WTC11 (cell line): ENCODE data around the gene SH3PXD2A. TPM values are rescaled to one million over a fixed set of nuclear protein-coding genes. Genes with fewer than 3 reads are reported as not detected.

Experiments
- ATAC-seq: fragments of 200-7000 bp; cut with Tn5 transposase; 2 replicates; pipeline ENCODE4 v1.10.0; 2021; ENCODE audit warnings: mild to moderate bottlenecking, moderate library complexity
- CTCF ChIA-PET: fragments of 300-600 bp; sonication (Branson Sonifier 250); formaldehyde crosslinking; loops from one replicate; lab custom pipeline; 2021; ENCODE audit warnings: antibody characterized with exemption; lab: Charles Lee
- POLR2A ChIA-PET: fragments of 350-600 bp; sonication (Branson Sonifier 250); formaldehyde crosslinking; loops from one replicate; lab custom pipeline; 2021; ENCODE audit warnings: antibody characterized with exemption; lab: Charles Lee
- DNase-seq: peaks from one replicate; pipeline ENCODE4 v3.0.0; 2021; ENCODE audit warnings: low spot score
- H3K27ac Mint-ChIP-seq: 2 replicates; pipeline ENCODE4 v1.8.0; 2021; ENCODE audit warnings: mixed read lengths
- H3K27me3 Mint-ChIP-seq: 2 replicates; pipeline ENCODE4 v1.8.0; 2021; ENCODE audit warnings: low read depth, mild to moderate bottlenecking, moderate library complexity, mixed read lengths
- H3K36me3 Mint-ChIP-seq: 2 replicates; pipeline ENCODE4 v1.8.0; 2021; ENCODE audit warnings: mixed read lengths
- H3K4me1 Mint-ChIP-seq: 2 replicates; pipeline ENCODE4 v1.8.0; 2022; ENCODE audit warnings: mixed read lengths
- H3K4me3 Mint-ChIP-seq: 2 replicates; pipeline ENCODE4 v1.8.0; 2021; ENCODE audit warnings: mild to moderate bottlenecking, moderate library complexity, mixed read lengths
- H3K9me3 Mint-ChIP-seq: 2 replicates; pipeline ENCODE4 v1.8.0; 2021; ENCODE audit warnings: mixed read lengths
- CREM ChIP-seq: sonication (generic); formaldehyde crosslinking; IDR thresholded peaks from 2 replicates; pipeline ENCODE4 v1.8.1; 2022; ENCODE audit warnings: mild to moderate bottlenecking, missing genetic modification reagents, moderate library complexity
- EMX1 ChIP-seq: fragments of 250-450 bp; sonication (Bioruptor Pico); IDR thresholded peaks from 2 replicates; pipeline ENCODE4 v1.8.0; 2021; ENCODE audit warnings: mild to moderate bottlenecking
- PRRX2 ChIP-seq: fragments of 250-450 bp; sonication (Bioruptor Pico); IDR thresholded peaks from 2 replicates; pipeline ENCODE4 v1.8.0; 2021; ENCODE audit warnings: mild to moderate bottlenecking
- RORB ChIP-seq: fragments of 250-450 bp; sonication (Bioruptor Pico); IDR thresholded peaks from 2 replicates; pipeline ENCODE4 v1.9.0; 2021; ENCODE audit warnings: mild to moderate bottlenecking
- SMAD4 ChIP-seq: sonication (generic); formaldehyde crosslinking; IDR thresholded peaks from 2 replicates; pipeline ENCODE4 v1.8.0; 2022; ENCODE audit warnings: mild to moderate bottlenecking, missing genetic modification reagents
- TEAD1 ChIP-seq: sonication (generic); formaldehyde crosslinking; IDR thresholded peaks from 2 replicates; pipeline ENCODE4 v1.8.0; 2022; ENCODE audit warnings: mild to moderate bottlenecking, missing genetic modification reagents
- TEAD4 ChIP-seq: sonication (generic); formaldehyde crosslinking; IDR thresholded peaks from 2 replicates; pipeline ENCODE4 v1.8.0; 2022; ENCODE audit warnings: mild to moderate bottlenecking, missing genetic modification reagents
- ZNF138 ChIP-seq: sonication (generic); formaldehyde crosslinking; conservative IDR thresholded peaks from 2 replicates; pipeline ENCODE4 v1.8.1; 2022; ENCODE audit warnings: mild to moderate bottlenecking, moderate library complexity, missing genetic modification reagents
- ZNF396 ChIP-seq: fragments of 250-450 bp; sonication (Bioruptor Pico); IDR thresholded peaks from 2 replicates; pipeline ENCODE4 v1.8.0; 2021; ENCODE audit warnings: mild to moderate bottlenecking, moderate library complexity, borderline replicate concordance
- total RNA-seq: library from RNA; stranded (reverse); gene quantifications from 3 replicates; pipeline ENCODE4 v1.2.3, GENCODE V29; 2021
- TF ChIP-seq, protein P1 (sequence below): fragments of 250-450 bp; sonication (Bioruptor Pico); IDR thresholded peaks from 2 replicates; pipeline ENCODE4 v1.9.0; 2021; ENCODE audit warnings: mild to moderate bottlenecking
- TF ChIP-seq, protein P2 (sequence below): sonication (generic); formaldehyde crosslinking; IDR thresholded peaks from 2 replicates; pipeline ENCODE4 v1.8.1; 2023; ENCODE audit warnings: mild to moderate bottlenecking, missing genetic modification reagents
- TF ChIP-seq, protein P3 (sequence below): sonication (generic); formaldehyde crosslinking; IDR thresholded peaks from 2 replicates; pipeline ENCODE4 v1.8.0; 2022; ENCODE audit warnings: mild to moderate bottlenecking, missing genetic modification reagents
- TF ChIP-seq, protein P4 (sequence below): fragments of 200-600 bp; IDR thresholded peaks from 2 replicates; pipeline ENCODE4 v1.8.0; 2022; ENCODE audit warnings: antibody characterized with exemption
- TF ChIP-seq, protein P5 (sequence below): sonication (generic); formaldehyde crosslinking; IDR thresholded peaks from 2 replicates; pipeline ENCODE4 v1.8.1; 2023; ENCODE audit warnings: mild to moderate bottlenecking, missing genetic modification reagents, moderate library complexity
- TF ChIP-seq, protein P6 (sequence below): sonication (generic); formaldehyde crosslinking; IDR thresholded peaks from 2 replicates; pipeline ENCODE4 v1.8.0; 2023; ENCODE audit warnings: missing genetic modification reagents, mild to moderate bottlenecking, borderline replicate concordance
- TF ChIP-seq, protein P7 (sequence below): sonication (generic); formaldehyde crosslinking; IDR thresholded peaks from 2 replicates; pipeline ENCODE4 v1.8.1; 2022; ENCODE audit warnings: low read depth, mild to moderate bottlenecking, moderate library complexity, missing genetic modification reagents, borderline replicate concordance

The SH3PXD2A gene
- total RNA-seq, 1 experiment from 2014 or later = 15.7 TPM

DNA sequence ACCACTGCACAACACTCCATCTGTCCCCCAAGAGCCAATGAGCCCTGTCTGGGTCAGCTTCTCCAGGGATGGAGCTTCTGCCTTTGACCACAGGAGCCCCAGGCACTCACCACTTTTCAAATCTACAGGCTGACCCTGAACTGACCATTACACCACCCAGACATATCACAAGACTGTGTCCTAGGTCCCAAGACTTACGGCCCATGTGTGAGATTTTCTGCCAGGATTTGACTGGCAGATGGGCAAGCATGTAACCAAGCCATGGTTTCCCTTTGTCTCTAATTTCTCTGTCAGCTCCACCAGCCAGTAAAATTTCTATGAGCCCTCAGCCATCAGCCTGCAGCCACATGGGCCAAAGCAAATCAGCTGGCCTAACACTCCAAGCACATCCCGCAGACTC is 92.5 kb downstream of the SH3PXD2A start (continued):
- TF ChIP-seq, protein P1, sequence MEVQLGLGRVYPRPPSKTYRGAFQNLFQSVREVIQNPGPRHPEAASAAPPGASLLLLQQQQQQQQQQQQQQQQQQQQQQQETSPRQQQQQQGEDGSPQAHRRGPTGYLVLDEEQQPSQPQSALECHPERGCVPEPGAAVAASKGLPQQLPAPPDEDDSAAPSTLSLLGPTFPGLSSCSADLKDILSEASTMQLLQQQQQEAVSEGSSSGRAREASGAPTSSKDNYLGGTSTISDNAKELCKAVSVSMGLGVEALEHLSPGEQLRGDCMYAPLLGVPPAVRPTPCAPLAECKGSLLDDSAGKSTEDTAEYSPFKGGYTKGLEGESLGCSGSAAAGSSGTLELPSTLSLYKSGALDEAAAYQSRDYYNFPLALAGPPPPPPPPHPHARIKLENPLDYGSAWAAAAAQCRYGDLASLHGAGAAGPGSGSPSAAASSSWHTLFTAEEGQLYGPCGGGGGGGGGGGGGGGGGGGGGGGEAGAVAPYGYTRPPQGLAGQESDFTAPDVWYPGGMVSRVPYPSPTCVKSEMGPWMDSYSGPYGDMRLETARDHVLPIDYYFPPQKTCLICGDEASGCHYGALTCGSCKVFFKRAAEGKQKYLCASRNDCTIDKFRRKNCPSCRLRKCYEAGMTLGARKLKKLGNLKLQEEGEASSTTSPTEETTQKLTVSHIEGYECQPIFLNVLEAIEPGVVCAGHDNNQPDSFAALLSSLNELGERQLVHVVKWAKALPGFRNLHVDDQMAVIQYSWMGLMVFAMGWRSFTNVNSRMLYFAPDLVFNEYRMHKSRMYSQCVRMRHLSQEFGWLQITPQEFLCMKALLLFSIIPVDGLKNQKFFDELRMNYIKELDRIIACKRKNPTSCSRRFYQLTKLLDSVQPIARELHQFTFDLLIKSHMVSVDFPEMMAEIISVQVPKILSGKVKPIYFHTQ (CRISPR knock-in tag) = no peak
- TF ChIP-seq, protein P2, sequence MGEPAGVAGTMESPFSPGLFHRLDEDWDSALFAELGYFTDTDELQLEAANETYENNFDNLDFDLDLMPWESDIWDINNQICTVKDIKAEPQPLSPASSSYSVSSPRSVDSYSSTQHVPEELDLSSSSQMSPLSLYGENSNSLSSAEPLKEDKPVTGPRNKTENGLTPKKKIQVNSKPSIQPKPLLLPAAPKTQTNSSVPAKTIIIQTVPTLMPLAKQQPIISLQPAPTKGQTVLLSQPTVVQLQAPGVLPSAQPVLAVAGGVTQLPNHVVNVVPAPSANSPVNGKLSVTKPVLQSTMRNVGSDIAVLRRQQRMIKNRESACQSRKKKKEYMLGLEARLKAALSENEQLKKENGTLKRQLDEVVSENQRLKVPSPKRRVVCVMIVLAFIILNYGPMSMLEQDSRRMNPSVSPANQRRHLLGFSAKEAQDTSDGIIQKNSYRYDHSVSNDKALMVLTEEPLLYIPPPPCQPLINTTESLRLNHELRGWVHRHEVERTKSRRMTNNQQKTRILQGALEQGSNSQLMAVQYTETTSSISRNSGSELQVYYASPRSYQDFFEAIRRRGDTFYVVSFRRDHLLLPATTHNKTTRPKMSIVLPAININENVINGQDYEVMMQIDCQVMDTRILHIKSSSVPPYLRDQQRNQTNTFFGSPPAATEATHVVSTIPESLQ = no peak
- TF ChIP-seq, protein P3, sequence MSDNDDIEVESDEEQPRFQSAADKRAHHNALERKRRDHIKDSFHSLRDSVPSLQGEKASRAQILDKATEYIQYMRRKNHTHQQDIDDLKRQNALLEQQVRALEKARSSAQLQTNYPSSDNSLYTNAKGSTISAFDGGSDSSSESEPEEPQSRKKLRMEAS (CRISPR knock-in tag) = no peak
- TF ChIP-seq RORB (no peak), TEAD4 (CRISPR knock-in tag) (no peak), EMX1 (CRISPR knock-in tag) (no peak)
- TF ChIP-seq, protein P4, sequence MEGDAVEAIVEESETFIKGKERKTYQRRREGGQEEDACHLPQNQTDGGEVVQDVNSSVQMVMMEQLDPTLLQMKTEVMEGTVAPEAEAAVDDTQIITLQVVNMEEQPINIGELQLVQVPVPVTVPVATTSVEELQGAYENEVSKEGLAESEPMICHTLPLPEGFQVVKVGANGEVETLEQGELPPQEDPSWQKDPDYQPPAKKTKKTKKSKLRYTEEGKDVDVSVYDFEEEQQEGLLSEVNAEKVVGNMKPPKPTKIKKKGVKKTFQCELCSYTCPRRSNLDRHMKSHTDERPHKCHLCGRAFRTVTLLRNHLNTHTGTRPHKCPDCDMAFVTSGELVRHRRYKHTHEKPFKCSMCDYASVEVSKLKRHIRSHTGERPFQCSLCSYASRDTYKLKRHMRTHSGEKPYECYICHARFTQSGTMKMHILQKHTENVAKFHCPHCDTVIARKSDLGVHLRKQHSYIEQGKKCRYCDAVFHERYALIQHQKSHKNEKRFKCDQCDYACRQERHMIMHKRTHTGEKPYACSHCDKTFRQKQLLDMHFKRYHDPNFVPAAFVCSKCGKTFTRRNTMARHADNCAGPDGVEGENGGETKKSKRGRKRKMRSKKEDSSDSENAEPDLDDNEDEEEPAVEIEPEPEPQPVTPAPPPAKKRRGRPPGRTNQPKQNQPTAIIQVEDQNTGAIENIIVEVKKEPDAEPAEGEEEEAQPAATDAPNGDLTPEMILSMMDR = no peak

DNA sequence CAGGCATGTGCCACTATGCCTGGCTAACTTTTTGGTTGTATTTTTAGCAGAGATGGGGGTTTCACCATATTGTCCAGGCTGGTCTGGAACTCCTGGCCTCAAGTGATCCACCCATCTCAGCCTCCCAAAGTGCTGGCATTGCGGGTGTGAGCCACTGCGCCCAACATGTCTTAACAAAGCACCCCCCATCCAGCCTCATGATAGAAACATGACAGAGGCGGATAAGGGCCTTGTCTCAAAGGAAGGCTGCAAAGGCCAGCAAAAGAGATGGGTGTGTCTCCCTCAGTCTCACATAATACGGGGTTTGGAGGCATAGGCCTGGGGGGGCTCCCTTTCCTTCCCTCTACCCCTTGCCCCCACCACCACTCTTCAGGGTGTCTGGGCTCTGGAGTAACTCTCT is 93.2 kb downstream of the SH3PXD2A start:
- ChIA-PET CTCF (interaction anchor here (2.4 kb wide), 1 partner anchor 10 kb away, joined by 10 read pairs; no protein-coding TSS in a partner anchor), POLR2A (no interaction called here)
- H3K27ac Mint-ChIP-seq = no peak overlapping the region
- no peak overlapping the region for H3K4me3 Mint-ChIP-seq
- no peaks in the 10 kb centered on the region for H3K27me3 Mint-ChIP-seq
- ATAC-seq = no peak
- DNase-seq = no peak
- no peaks in the 10 kb centered on the region for H3K9me3 Mint-ChIP-seq
- TF ChIP-seq, protein P5, sequence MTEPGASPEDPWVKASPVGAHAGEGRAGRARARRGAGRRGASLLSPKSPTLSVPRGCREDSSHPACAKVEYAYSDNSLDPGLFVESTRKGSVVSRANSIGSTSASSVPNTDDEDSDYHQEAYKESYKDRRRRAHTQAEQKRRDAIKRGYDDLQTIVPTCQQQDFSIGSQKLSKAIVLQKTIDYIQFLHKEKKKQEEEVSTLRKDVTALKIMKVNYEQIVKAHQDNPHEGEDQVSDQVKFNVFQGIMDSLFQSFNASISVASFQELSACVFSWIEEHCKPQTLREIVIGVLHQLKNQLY (CRISPR knock-in tag) = no peak
- TF ChIP-seq ZNF396 (CRISPR knock-in tag) (no peak), TEAD1 (CRISPR knock-in tag) (no peak), SMAD4 (CRISPR knock-in tag) (no peak), PRRX2 (CRISPR knock-in tag) (no peak), ZNF138 (CRISPR knock-in tag) (no peak), CREM (CRISPR knock-in tag) (no peak)
- TF ChIP-seq, protein P6, sequence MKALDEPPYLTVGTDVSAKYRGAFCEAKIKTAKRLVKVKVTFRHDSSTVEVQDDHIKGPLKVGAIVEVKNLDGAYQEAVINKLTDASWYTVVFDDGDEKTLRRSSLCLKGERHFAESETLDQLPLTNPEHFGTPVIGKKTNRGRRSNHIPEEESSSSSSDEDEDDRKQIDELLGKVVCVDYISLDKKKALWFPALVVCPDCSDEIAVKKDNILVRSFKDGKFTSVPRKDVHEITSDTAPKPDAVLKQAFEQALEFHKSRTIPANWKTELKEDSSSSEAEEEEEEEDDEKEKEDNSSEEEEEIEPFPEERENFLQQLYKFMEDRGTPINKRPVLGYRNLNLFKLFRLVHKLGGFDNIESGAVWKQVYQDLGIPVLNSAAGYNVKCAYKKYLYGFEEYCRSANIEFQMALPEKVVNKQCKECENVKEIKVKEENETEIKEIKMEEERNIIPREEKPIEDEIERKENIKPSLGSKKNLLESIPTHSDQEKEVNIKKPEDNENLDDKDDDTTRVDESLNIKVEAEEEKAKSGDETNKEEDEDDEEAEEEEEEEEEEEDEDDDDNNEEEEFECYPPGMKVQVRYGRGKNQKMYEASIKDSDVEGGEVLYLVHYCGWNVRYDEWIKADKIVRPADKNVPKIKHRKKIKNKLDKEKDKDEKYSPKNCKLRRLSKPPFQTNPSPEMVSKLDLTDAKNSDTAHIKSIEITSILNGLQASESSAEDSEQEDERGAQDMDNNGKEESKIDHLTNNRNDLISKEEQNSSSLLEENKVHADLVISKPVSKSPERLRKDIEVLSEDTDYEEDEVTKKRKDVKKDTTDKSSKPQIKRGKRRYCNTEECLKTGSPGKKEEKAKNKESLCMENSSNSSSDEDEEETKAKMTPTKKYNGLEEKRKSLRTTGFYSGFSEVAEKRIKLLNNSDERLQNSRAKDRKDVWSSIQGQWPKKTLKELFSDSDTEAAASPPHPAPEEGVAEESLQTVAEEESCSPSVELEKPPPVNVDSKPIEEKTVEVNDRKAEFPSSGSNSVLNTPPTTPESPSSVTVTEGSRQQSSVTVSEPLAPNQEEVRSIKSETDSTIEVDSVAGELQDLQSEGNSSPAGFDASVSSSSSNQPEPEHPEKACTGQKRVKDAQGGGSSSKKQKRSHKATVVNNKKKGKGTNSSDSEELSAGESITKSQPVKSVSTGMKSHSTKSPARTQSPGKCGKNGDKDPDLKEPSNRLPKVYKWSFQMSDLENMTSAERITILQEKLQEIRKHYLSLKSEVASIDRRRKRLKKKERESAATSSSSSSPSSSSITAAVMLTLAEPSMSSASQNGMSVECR = no peak
- TF ChIP-seq, protein P7, sequence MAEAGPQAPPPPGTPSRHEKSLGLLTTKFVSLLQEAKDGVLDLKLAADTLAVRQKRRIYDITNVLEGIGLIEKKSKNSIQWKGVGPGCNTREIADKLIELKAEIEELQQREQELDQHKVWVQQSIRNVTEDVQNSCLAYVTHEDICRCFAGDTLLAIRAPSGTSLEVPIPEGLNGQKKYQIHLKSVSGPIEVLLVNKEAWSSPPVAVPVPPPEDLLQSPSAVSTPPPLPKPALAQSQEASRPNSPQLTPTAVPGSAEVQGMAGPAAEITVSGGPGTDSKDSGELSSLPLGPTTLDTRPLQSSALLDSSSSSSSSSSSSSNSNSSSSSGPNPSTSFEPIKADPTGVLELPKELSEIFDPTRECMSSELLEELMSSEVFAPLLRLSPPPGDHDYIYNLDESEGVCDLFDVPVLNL (CRISPR knock-in tag) = no peak
- TF ChIP-seq, all 79 proteins: peak for 0
- H3K36me3 Mint-ChIP-seq = no peaks in the 10 kb centered on the region
- H3K4me1 Mint-ChIP-seq = peaks cover 52% of the 10 kb centered on the region
